Suprapubic skin (tissue), 4 donors: ENCODE data around the gene CFAP68. TPM values are rescaled to one million over a fixed set of nuclear protein-coding genes. Genes with fewer than 3 reads are reported as not detected.
A peak's percentile ranks its signal among the peaks of the same experiment; 100 is the strongest.

Source experiments
- DNase-seq, 2 donors: peaks; one replicate each; pipeline ENCODE4 v3.0.0-alpha.2; 2019; ENCODE audit warnings: low spot score in 2 of 2
- H3K27ac ChIP-seq: fragments of 200-600 bp; sonication (generic); one replicate; pipeline ENCODE4 v1.5.1; 2019
- H3K27me3 ChIP-seq: fragments of 200-600 bp; sonication (generic); one replicate; pipeline ENCODE4 v1.5.1; 2019
- H3K36me3 ChIP-seq: fragments of 200-600 bp; sonication (generic); one replicate; pipeline ENCODE4 v1.5.1; 2019
- H3K4me1 ChIP-seq: fragments of 200-600 bp; sonication (generic); one replicate; pipeline ENCODE4 v1.5.1; 2019
- H3K4me3 ChIP-seq: fragments of 200-600 bp; sonication (generic); one replicate; pipeline ENCODE4 v1.5.1; 2019; ENCODE audit warnings: mild to moderate bottlenecking
- H3K9me3 ChIP-seq: fragments of 200-600 bp; sonication (generic); one replicate; pipeline ENCODE4 v1.5.1; 2019
- EP300 ChIP-seq: sonication (generic); formaldehyde crosslinking; IDR thresholded peaks from one replicate; pipeline ENCODE4 v1.6.1; 2017; ENCODE audit warnings: antibody characterized with exemption
- POLR2A ChIP-seq, 2 donors: fragments of 450-650 bp; IDR thresholded peaks; one replicate each; pipeline ENCODE4 v1.6.1; 2017; ENCODE audit warnings: antibody characterized with exemption in 2 of 2, mild to moderate bottlenecking in 2 of 2, moderate library complexity in 2 of 2
- POLR2AphosphoS5 ChIP-seq, 3 donors: sonication (generic); formaldehyde crosslinking; IDR thresholded peaks; one replicate each; pipeline ENCODE4 v1.6.1; 2017; ENCODE audit warnings: antibody characterized with exemption in 3 of 3
- WGBS: methylation state at CpG from one replicate; pipeline ENCODE4 v1.1.5; 2018; 5-methylcytosine and 5-hydroxymethylcytosine counted together
- total RNA-seq, 4 donors: library from RNA; depleted of rRNA; stranded (reverse); fragments of >200 nt; gene quantifications; one replicate each; pipeline ENCODE4 v1.1.0, GENCODE V29; 2016
- TF ChIP-seq, protein P1 (sequence below), 2 donors: fragments of 200-600 bp in 1 of 2; fragments of 450-650 bp in 1 of 2; sonication (generic) in 1 of 2; IDR thresholded peaks; one replicate each; pipeline ENCODE4 v1.5.1; 2016 to 2019; ENCODE audit warnings: antibody characterized with exemption in 2 of 2, mild to moderate bottlenecking in 1 of 2, moderate library complexity in 1 of 2

CFAP68 gene
- total RNA-seq, 4 donors from 2014 or later = 27.7 to 42.4 (median 32.7) TPM

DNA sequence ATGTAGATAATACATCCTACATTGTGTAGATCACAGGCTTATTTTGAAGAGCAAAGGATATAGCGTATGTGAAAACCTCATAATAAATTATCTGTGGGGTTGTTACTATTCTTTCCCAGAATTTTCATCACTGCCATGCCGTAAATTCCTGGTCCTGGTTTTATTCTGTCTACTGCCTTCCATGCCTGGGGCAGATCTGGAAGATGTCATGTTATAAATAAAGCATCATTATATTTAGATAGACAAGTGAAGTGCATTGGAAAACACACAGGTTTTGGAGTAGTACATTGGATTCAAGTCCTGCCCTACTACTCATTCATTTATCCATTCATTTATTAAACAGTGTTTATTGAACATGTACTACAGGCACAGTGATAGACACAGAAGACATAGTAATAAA lies 41.6 kb downstream of the CFAP68 start:
- H3K27ac ChIP-seq = no peak overlapping the region
- H3K4me3 ChIP-seq = no peak overlapping the region
- H3K27me3 ChIP-seq = no peaks in the 10 kb centered on the region
- H3K4me1 ChIP-seq = peaks cover 37% of the 10 kb centered on the region
- TF ChIP-seq, protein P1, sequence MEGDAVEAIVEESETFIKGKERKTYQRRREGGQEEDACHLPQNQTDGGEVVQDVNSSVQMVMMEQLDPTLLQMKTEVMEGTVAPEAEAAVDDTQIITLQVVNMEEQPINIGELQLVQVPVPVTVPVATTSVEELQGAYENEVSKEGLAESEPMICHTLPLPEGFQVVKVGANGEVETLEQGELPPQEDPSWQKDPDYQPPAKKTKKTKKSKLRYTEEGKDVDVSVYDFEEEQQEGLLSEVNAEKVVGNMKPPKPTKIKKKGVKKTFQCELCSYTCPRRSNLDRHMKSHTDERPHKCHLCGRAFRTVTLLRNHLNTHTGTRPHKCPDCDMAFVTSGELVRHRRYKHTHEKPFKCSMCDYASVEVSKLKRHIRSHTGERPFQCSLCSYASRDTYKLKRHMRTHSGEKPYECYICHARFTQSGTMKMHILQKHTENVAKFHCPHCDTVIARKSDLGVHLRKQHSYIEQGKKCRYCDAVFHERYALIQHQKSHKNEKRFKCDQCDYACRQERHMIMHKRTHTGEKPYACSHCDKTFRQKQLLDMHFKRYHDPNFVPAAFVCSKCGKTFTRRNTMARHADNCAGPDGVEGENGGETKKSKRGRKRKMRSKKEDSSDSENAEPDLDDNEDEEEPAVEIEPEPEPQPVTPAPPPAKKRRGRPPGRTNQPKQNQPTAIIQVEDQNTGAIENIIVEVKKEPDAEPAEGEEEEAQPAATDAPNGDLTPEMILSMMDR (IDR thresholded peaks at IDR 0.05) = no peak
- TF ChIP-seq EP300 = no peak
- no peaks in the 10 kb centered on the region for H3K36me3 ChIP-seq
- WGBS = 71% methylated on average over 2 of the region's 2 CpGs
- no peaks in the 10 kb centered on the region for H3K9me3 ChIP-seq
- no peak for DNase-seq

DNA sequence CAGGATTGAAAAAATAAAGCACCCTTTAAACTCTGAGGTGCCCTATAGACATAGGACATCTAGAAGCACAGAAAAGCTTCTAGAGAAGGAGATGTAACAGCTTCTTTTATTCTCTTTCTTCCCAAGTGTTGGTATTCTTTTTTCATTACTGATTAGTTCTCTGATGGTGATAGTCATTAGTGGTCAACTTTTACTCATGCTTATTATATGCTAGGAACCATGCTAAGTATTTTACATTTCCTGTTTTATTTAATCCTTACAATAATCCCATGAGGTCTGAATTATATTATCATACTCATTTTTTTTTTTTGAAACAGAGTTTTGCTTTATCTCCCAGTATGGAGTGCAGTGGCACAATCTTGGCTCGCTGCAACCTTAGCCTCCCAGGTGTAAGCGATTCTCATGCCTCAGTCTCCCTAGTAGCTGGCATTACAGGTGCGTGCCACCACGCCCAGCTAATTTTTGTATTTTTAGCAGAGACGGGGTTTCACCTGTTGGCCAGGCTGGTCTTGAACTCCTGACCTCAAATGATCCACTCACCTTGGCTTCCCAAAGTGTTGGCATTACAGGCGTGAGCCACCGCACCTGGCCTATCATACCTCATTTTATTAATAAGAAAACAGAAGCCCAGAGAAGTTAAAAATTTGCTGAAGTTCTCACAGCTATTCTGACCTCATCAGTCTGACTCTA lies 42.3 kb downstream of the CFAP68 start:
- no peaks in the 10 kb centered on the region for H3K36me3 ChIP-seq
- no peak overlapping the region for H3K4me3 ChIP-seq
- no peaks in the 10 kb centered on the region for H3K27me3 ChIP-seq
- peaks cover 44% of the 10 kb centered on the region for H3K4me1 ChIP-seq
- no peak for DNase-seq
- TF ChIP-seq, protein P1 (IDR thresholded peaks at IDR 0.05) = no peak
- TF ChIP-seq POLR2AphosphoS5 (IDR thresholded peaks at IDR 0.05) (no peak), POLR2A (IDR thresholded peaks at IDR 0.05) (no peak), EP300 (no peak)
- no peaks in the 10 kb centered on the region for H3K9me3 ChIP-seq
- WGBS = 87% methylated on average over 7 of the region's 7 CpGs
- no peak overlapping the region for H3K27ac ChIP-seq

- H3K9me3 ChIP-seq = no peaks in the 10 kb centered on the region
- DNase-seq = no peak
- no peak overlapping the region for H3K4me3 ChIP-seq
- 10% methylated on average over 2 of the region's 2 CpGs for WGBS
- H3K27ac ChIP-seq = peak overlapping the region; percentile 90
- no peaks in the 10 kb centered on the region for H3K27me3 ChIP-seq
- no peaks in the 10 kb centered on the region for H3K36me3 ChIP-seq
- peaks cover 49% of the 10 kb centered on the region for H3K4me1 ChIP-seq
- no peak for TF ChIP-seq POLR2A (IDR thresholded peaks at IDR 0.05)
- no peak for TF ChIP-seq POLR2AphosphoS5 (IDR thresholded peaks at IDR 0.05)
- no peak for TF ChIP-seq EP300
- TF ChIP-seq, protein P1 (IDR thresholded peaks at IDR 0.05) = no peak
Observed at GRCh38 chr11:111922803-111923202, 43.5 kb downstream of the CFAP68 start.

DNA sequence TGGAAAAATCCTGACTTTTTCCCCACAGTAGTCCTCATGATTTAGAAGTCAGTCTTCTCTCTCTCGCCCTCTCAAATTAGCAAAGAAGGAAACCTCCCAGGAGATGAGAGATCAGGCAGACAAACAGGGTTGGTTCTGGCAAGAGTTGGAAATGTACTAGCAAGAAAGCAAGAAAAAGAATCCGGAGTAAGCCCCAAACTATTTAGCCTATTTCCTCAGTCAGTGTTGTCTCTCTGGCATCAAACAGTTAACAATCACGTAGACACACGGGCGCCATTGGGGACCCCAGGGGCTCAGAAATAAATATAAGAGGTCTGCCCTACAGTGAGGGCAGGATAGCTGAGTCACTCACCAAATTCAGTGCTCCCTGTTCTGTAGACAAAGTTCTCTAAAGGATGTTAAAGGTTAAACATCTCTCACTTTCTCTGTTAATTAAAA lies 44.0 kb downstream of the CFAP68 start:
- no peak for DNase-seq
- H3K36me3 ChIP-seq = no peaks in the 10 kb centered on the region
- peak overlapping the region; percentile 90 for H3K27ac ChIP-seq
- no peaks in the 10 kb centered on the region for H3K9me3 ChIP-seq
- WGBS = 10% methylated on average over 5 of the region's 5 CpGs
- H3K4me1 ChIP-seq = peaks cover 43% of the 10 kb centered on the region
- TF ChIP-seq POLR2AphosphoS5 (IDR thresholded peaks at IDR 0.05) (no peak), POLR2A (IDR thresholded peaks at IDR 0.05) (no peak), EP300 (no peak)
- TF ChIP-seq, protein P1 (IDR thresholded peaks at IDR 0.05) = no peak
- H3K27me3 ChIP-seq = no peaks in the 10 kb centered on the region
- H3K4me3 ChIP-seq = no peak overlapping the region

- Histone ChIP-seq H3K9me3 (no peaks in the 10 kb centered on the region), H3K4me1 (peaks cover 38% of the 10 kb centered on the region), H3K27me3 (no peaks in the 10 kb centered on the region), H3K27ac (peak overlapping the region; percentile 90), H3K36me3 (no peaks in the 10 kb centered on the region), H3K4me3 (no peak overlapping the region)
- TF ChIP-seq POLR2AphosphoS5 (IDR thresholded peaks at IDR 0.05) (no peak), POLR2A (IDR thresholded peaks at IDR 0.05) (no peak), EP300 (no peak)
- TF ChIP-seq, protein P1 (IDR thresholded peaks at IDR 0.05) = no peak
- no peak for DNase-seq
Observed at GRCh38 chr11:111923951-111924350, 44.6 kb downstream of the CFAP68 start.
